Fibroblast of villous mesenchyme (primary cell): ENCODE measurements around the gene CFAP45. TPM values are rescaled to one million over a fixed set of nuclear protein-coding genes. Genes with fewer than 3 reads are reported as not detected.

Experiments used
- DNase-seq: peaks from one replicate; pipeline ENCODE4 v3.0.0-alpha.2; 2010; ENCODE audit warnings: low read depth
- H3K4me3 ChIP-seq: 2 replicates; pipeline ENCODE4 v1.5.1; 2011; ENCODE audit warnings: low read depth, mild to moderate bottlenecking, low read length
- CTCF ChIP-seq: IDR thresholded peaks from 2 replicates; pipeline ENCODE4 v1.5.1; 2012; ENCODE audit warnings: low read depth, mild to moderate bottlenecking, low read length; ENCODE audit not compliant: insufficient read depth
- total RNA-seq: library from RNA; depleted of rRNA; stranded (reverse); fragments of >200 nt; gene quantifications from 2 replicates; pipeline ENCODE4 v1.2.3, GENCODE V29; 2012

The CFAP45 gene
- total RNA-seq, 1 donor: 0.43 TPM

GRCh38 chr1:159845751-159846629, 54.0 kb downstream of the CFAP45 start:
- no peak for TF ChIP-seq CTCF
- no peak overlapping the region for H3K4me3 ChIP-seq
- no peak for DNase-seq

- no peak for TF ChIP-seq CTCF
- DNase-seq: no peak
- no peak overlapping the region for H3K4me3 ChIP-seq
Observed at GRCh38 chr1:159843459-159843858, 56.5 kb downstream of the CFAP45 start.

- no peak for DNase-seq
- no peak for TF ChIP-seq CTCF
- no peak overlapping the region for H3K4me3 ChIP-seq
Observed at GRCh38 chr1:159841749-159842148, 58.2 kb downstream of the CFAP45 start.

- TF ChIP-seq CTCF: no peak
- no peak for DNase-seq
- H3K4me3 ChIP-seq: no peak overlapping the region
Observed at GRCh38 chr1:159839116-159839849, 60.7 kb downstream of the CFAP45 start.

GRCh38 chr1:159838715-159839114, 61.2 kb downstream of the CFAP45 start:
- no peak for DNase-seq
- H3K4me3 ChIP-seq: no peak overlapping the region
- TF ChIP-seq CTCF: no peak

GRCh38 chr1:159835862-159836525, 64.0 kb downstream of the CFAP45 start:
- DNase-seq: no peak

More at GRCh38 chr1:159835862-159836525, 64.0 kb downstream of the CFAP45 start:
- TF ChIP-seq CTCF: peak; percentile 28
- no peak overlapping the region for H3K4me3 ChIP-seq
